Muscle of leg (tissue), 11 donors: ENCODE measurements around the gene HTT-AS. TPM values are rescaled to one million over a fixed set of nuclear protein-coding genes. Genes with fewer than 3 reads are reported as not detected.
"Not testable (repeated sequence)": the region's sequence is repeated elsewhere in the genome, so short reads cannot be mapped to it uniquely, and the experiment has no call there.

ENCODE experiments used
- DNase-seq: peaks from one replicate; pipeline ENCODE4 v3.0.0; 2013
- H3K27ac ChIP-seq: one replicate; pipeline ENCODE4 v1.5.1; 2013; ENCODE audit warnings: mild to moderate bottlenecking, low read length, control low read depth
- H3K27me3 ChIP-seq: one replicate; pipeline ENCODE4 v1.6.1; 2013; ENCODE audit warnings: low read length; ENCODE audit not compliant: control insufficient read depth, insufficient read depth
- H3K36me3 ChIP-seq: one replicate; pipeline ENCODE4 v1.6.1; 2013; ENCODE audit warnings: low read length; ENCODE audit not compliant: control insufficient read depth, insufficient read depth
- H3K4me1 ChIP-seq: one replicate; pipeline ENCODE4 v1.6.1; 2013; ENCODE audit warnings: low read length; ENCODE audit not compliant: control insufficient read depth, insufficient read depth
- H3K4me3 ChIP-seq: one replicate; pipeline ENCODE4 v1.5.1; 2013; ENCODE audit warnings: low read length, control low read depth
- H3K9me3 ChIP-seq: replicated peaks from 2 replicates; pipeline ENCODE4 v1.6.1; 2013; ENCODE audit warnings: low read depth, low read length; ENCODE audit not compliant: control insufficient read depth
- WGBS: methylation state at CpG from one replicate; pipeline ENCODE4 v1.1.5; 2013; ENCODE audit warnings: missing lambda C conversion rate; ENCODE audit not compliant: insufficient coverage; 5-methylcytosine and 5-hydroxymethylcytosine counted together
- polyA plus RNA-seq, 8 donors: library from polyadenylated mRNA; unstranded; fragments of 120-200 nt; gene quantifications; one replicate each; pipeline versions ENCODE4 v1.2.1 to v1.2.3, GENCODE V29; 2013; ENCODE audit warnings: inconsistent platforms in 1 of 8, low replicate concordance in 1 of 8; ENCODE audit not compliant: insufficient read length in 8 of 8, insufficient read depth in 1 of 8
- total RNA-seq: library from RNA; stranded (reverse); fragments of 120-200 nt; gene quantifications from one replicate; pipeline ENCODE4 v1.2.4, GENCODE V29; 2013

The HTT-AS gene
- total and polyA plus RNA-seq, 9 donors, result 0.30 TPM; not detected in 8

DNA sequence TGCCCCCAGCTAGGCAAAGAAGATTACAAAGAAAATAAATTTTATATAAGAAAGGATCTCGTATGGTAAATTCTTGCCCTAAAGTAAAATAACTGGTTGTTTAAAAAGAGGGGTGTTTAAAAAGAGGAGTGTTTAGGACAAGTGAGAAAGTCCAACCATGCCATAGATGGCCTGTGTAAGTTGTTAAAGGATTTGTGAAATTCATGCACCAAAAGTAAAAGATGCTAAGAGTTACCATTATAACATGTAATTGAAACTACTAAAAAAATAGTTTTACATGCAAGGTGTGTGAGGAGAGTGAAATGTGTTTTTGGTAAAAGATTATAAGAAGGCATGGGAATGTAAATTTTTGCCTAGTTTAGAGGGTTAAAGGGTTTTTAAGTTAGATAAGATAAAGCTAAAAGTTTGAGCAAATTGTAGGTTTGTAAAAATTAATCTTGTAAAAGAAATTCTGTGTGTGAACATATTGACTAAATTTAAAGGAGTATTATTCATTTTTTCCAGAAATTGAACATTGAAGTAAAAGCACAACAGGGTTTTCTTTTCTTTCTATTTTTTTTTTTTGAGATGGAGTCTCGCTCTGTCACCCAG lies 20.1 kb downstream of the HTT-AS start:
- H3K27me3 ChIP-seq, result no peaks in the 10 kb centered on the region
- H3K27ac ChIP-seq, result no peak overlapping the region
- H3K4me1 ChIP-seq, result peaks cover 4% of the 10 kb centered on the region
- DNase-seq, result no peak
- H3K4me3 ChIP-seq, result no peak overlapping the region
- no peaks in the 10 kb centered on the region for H3K36me3 ChIP-seq
- H3K9me3 ChIP-seq, result peaks cover 5% of the 10 kb centered on the region
- 100% methylated on average over 1 of the region's 2 CpGs for WGBS

DNA sequence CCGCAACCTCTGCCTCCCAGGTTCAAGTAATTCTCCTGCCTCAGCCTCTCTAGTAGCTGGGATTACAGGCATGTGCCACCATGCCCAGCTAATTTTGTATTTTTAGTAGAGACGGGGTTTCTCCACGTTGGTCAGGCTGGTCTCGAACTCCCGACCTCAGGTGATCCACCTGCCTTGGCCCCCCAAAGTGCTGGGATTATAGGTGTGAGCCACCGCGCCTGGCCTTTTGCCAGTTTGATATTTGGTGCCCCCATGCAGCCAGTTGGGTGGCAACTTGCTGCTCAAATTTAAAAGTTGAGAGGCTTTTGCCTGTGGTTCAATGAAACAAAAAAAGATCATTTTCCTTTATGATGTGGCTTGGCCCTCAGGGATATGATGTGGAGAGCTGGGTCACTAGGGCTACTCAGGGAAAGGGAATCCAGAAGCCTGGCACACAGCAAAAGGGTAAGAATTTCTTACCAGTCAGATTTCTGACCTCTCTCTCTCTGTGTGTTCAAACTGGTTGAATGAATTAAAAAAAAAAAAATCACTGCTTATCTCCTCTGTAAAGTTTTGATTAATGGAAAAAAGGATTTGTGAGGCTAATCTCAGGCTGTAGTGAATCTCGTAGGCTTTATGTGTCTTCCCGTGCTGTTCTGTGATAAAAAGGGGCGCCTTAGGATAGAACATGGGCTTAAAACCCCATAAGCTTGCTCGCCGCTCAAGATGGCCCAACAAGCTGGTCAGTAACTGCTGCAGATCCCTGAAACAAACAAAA lies 23.0 kb downstream of the HTT-AS start:
- H3K4me1 ChIP-seq, H3K4me3 ChIP-seq, DNase-seq, H3K27me3 ChIP-seq, H3K36me3 ChIP-seq, H3K9me3 ChIP-seq, H3K27ac ChIP-seq: not testable (repeated sequence)
- 81% methylated on average over 7 of the region's 12 CpGs for WGBS

GRCh38 chr4:3047464-3048286 lies 26.7 kb downstream of the HTT-AS start:
- peaks cover 3% of the 10 kb centered on the region for H3K4me1 ChIP-seq
- H3K4me3 ChIP-seq, result no peak overlapping the region
- H3K36me3 ChIP-seq, result no peaks in the 10 kb centered on the region
- 58% methylated on average over 17 of the region's 20 CpGs for WGBS
- H3K9me3 ChIP-seq, result no peaks in the 10 kb centered on the region
- H3K27me3 ChIP-seq, result no peaks in the 10 kb centered on the region
- DNase-seq, result peak; percentile 64
- H3K27ac ChIP-seq, result no peak overlapping the region

- DNase-seq, result no peak
- no CpG with 5 or more reads among the region's 4 CpGs for WGBS
- Histone ChIP-seq H3K27me3 (no peaks in the 10 kb centered on the region), H3K4me3 (no peak overlapping the region), H3K36me3 (no peaks in the 10 kb centered on the region), H3K27ac (no peak overlapping the region), H3K4me1 (peaks cover 12% of the 10 kb centered on the region), H3K9me3 (no peaks in the 10 kb centered on the region)
Observed at GRCh38 chr4:3046623-3047022, 27.7 kb downstream of the HTT-AS start.

DNA sequence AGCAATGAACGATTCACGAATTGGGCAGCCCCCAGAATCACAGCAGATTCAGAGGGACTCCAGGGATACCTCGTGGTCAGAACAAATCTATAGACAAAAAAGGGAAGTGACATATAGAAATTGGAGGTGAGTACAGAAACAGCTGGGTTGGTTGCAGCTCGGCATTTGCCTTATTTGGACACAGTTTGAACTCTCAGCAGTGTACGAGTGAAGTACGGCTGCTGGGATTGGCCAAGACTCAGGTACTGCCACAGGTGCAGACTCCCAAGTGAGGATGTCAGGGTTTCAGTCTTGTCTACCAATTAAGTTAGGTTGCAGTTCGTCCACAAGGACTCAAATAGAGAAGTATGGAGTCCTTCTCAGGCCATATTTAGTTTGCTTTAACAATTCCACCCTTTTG lies 28.2 kb downstream of the HTT-AS start:
- 49% methylated on average over 7 of the region's 7 CpGs for WGBS
- Histone ChIP-seq H3K27ac (no peak overlapping the region), H3K4me1 (peaks cover 16% of the 10 kb centered on the region)

GRCh38 chr4:3044870-3045819 lies 29.2 kb downstream of the HTT-AS start:
- 71% methylated on average over 20 of the region's 22 CpGs for WGBS
- Histone ChIP-seq H3K27me3 (no peaks in the 10 kb centered on the region), H3K27ac (no peak overlapping the region), H3K9me3 (no peaks in the 10 kb centered on the region), H3K4me1 (peaks cover 24% of the 10 kb centered on the region), H3K4me3 (no peak overlapping the region), H3K36me3 (no peaks in the 10 kb centered on the region)
- peak; percentile 66 for DNase-seq

More for the DNA sequence above, 28.2 kb downstream of the HTT-AS start:
- no peak overlapping the region for H3K4me3 ChIP-seq
- H3K9me3 ChIP-seq, result no peaks in the 10 kb centered on the region
- H3K36me3 ChIP-seq, result no peaks in the 10 kb centered on the region
- no peaks in the 10 kb centered on the region for H3K27me3 ChIP-seq
- DNase-seq, result no peak

DNA sequence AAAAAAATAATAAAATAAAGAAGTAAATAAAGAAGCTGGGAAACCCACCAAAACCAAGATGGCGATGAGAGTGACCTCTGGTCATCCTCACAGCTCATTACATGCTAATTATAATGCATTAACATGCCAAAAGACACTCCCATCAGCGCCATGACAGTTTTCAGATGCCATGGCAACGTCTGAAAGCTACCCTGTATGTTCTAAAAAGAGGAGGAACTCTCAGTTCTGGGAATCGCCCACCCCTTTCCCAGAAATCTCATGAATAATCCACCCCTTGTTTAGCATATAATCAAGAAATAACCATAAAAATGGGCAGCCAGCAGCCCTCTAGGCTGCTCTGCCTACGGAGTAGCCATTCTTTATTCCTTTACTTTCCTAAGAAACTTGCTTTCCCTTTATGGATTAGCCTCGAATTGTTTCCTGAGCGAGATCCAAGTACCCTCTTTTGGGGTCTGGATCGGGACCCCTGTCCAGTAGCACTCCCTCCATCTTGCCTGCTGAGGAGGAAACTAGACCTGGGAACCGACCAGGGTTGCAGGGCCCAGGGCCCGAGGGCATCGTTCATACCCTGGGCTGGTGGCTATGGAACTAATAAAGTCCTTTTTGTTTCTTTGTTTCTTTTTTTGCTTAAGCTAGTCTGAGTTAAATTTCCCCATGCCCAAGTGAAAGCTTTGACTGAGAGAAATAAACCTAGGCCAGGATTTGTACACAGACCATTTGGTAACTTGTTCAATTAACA lies 30.9 kb downstream of the HTT-AS start:
- no peaks in the 10 kb centered on the region for H3K36me3 ChIP-seq
- H3K27me3 ChIP-seq, result no peaks in the 10 kb centered on the region
- no peaks in the 10 kb centered on the region for H3K9me3 ChIP-seq
- H3K4me3 ChIP-seq, result no peak overlapping the region
- H3K27ac ChIP-seq, result no peak overlapping the region
- DNase-seq, result no peak
- 73% methylated on average over 6 of the region's 11 CpGs for WGBS
- peaks cover 27% of the 10 kb centered on the region for H3K4me1 ChIP-seq

GRCh38 chr4:3042226-3042625 lies 32.1 kb downstream of the HTT-AS start:
- H3K27ac ChIP-seq, result peak overlapping the region; percentile 88
- H3K27me3 ChIP-seq, result no peaks in the 10 kb centered on the region
- peak overlapping the region; percentile 29 for H3K4me3 ChIP-seq
- H3K9me3 ChIP-seq, result no peaks in the 10 kb centered on the region
- H3K36me3 ChIP-seq, result no peaks in the 10 kb centered on the region
- DNase-seq, result no peak
- peaks cover 36% of the 10 kb centered on the region for H3K4me1 ChIP-seq
- 23% methylated on average over 2 of the region's 10 CpGs for WGBS
